Stimulated activated CD4-positive, alpha-beta T cell treated with anti-CD3 and anti-CD28 coated beads, Interleukin-12 subunit alpha, Interleukin-12 subunit beta, amount 100 ng/mL, for 24 hours (primary cell): Measurements from ENCODE around the gene CCDC7.
"Not testable (repeated sequence)": the region's sequence is repeated elsewhere in the genome, so short reads cannot be mapped to it uniquely, and the experiment has no call there.

ENCODE experiments used
- DNase-seq, 2 experiments: peaks; one replicate each; pipeline ENCODE4 v3.0.0-alpha.2; 2020; ENCODE audit warnings: low read depth in 2 of 2

Gene CCDC7

DNA sequence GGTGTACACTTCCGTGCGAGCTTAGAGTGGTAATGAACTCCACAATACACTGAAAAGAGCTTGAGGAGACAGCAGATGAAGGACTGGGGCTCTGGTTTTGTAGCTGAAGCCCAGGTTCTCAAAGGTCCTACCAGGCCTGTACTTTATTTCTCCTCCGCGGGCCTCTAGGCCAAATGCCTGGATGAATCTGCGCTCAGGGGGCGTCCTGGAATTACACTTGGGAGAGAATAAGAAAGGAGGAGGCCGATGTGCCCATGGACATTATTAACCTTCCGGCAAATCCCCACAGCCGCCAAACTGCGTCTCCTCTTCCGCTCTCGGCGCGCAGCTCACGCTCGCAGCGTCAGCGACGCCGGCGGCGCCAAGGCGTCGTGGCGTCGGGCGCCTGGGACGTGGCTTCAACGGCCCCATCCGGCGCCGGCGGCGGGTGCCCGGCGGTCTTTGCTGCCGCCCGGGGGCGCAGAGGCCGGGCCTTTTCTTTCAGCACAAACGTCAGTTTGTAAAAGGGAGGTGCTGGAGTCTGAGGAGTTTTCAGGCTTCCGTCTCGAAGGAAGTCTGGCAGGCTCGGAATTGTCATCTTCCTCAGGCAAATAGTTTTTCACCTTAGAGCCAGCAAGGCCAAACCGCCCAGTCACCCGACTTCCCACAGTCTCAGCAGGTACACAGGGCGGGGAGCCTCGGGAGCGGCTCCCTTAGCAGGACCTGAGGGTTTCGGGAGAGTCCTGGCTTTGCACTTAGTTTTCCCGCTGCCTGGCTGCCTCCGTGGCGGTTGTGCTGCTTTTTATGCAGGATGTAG lies at the start of gene CCDC7:
TSS of gene CCDC7 (plus strand) at position 401 of the 796 bp plus-strand sequence. CDS start 5,503 bp downstream, outside the sequence.
- peak; percentile 69 to 70 for DNase-seq

DNA sequence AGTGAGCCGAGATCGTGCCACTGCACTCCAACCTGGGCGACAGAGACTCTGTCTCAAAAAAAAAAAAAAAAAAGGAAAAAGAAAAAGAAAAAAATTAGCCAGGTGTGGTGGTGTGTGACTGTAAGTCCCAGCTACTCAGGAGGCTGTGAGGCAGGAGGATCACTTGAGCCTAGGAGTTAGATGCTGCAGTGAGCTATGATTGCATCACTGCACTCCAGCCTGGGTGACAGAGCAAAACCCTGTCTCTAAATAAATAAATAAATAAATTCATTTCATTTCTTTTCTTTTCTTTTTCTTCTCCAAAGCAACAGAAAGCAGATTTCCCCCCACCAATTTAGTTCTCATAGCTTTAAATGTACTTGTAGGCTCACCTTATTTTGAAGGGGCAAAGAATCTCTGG lies 48.8 kb upstream of the CCDC7 start:
- not testable (repeated sequence) for DNase-seq

GRCh38 chr10:32399720-32400119 lies 46.2 kb upstream of the CCDC7 start:
- not testable (repeated sequence) for DNase-seq

- no peak for DNase-seq
Measured at GRCh38 chr10:32400961-32401360, 45.0 kb upstream of the CCDC7 start.

DNA sequence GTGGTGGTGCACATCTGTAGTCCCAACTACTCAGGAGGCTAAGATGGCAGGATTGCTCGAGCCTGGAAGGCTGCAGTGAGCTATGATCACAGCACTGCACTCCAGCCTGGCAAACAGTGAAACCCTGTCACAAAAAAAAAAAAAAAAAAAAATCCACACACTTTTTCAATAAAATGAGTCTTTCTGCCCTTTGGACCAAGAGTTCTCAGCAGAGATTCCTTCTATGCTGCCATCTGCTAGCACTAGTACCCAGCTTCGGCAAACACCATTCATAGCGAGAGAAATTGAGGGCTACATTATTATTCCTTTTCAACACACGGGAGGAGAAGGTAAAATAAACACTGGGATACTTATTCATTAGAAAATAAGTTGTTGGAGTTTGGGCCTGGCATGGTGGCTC lies 43.4 kb upstream of the CCDC7 start:
- DNase-seq, result no peak

DNA sequence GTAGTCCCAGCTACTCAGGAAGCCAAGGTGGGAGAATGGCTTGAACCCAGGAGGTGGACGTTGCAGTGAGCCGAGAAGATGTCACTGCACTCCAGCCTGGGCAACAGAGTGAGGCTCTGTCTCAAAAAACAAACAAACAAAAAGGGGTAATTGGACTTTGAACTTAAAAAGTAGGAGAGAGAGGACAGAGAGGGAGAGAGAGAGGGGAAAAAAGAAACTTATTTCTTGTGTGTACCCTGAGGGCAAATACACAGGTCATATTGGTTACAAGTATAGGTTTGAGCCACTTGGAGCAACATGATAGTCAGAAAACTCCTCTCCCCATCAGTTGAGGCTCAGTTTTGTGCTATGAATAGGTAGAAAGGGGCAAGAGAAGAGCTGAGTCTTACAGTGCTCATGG lies 42.8 kb upstream of the CCDC7 start:
- DNase-seq, result no peak

- no peak for DNase-seq
Measured at GRCh38 chr10:32408690-32409089, 37.2 kb upstream of the CCDC7 start.

DNA sequence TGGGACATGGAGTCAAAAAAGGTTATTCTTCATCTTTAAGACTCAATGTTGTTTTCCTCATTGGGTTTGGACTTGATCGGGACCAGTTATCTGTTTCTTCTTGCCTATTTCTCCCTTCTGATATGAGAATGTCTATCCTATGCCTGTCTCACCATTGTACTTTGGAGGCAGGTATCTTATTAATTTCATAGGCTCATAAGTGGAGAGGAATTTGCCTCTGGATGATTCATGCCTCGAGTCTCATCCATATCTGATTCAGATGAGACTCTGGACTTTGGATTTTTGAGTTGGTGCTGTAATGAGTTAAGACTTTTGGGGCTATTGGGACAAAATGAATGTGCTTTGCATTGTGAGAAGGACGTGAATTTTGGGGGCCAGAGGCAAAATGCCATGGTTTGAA lies 36.2 kb upstream of the CCDC7 start:
- DNase-seq, result no peak

- no peak for DNase-seq
Measured at GRCh38 chr10:32410569-32410968, 35.4 kb upstream of the CCDC7 start.

DNA sequence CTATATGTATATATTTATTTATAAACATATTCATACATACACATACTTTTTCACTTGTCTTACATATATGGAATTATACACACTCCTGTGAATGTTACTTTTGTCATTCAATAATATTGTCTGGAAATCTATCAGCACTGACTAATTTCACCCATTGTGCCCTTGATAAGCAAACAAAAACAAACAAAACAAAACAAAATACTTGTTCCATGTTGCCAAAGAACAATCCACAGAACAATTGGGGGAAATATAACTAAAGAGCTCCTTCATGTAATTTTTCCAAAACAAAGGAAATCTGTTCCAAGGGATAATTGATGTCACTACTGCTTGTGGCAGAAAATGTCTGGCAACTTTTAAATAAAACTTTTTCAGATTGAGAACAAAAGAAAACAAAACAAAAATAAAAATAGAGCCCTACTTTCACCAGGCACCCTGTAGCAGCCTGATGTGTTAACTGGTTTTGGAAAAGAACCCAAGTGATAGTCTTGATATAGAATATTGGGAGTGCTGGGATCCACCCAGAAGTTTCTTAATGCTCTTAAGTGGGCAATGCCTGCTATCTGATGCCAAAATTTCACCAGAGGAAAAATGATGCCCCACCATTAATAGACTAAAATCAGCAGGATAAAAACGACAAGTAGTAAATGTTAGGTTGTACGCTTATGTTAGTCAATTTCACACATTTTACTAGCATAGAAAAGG lies 34.0 kb upstream of the CCDC7 start:
- no peak for DNase-seq

DNA sequence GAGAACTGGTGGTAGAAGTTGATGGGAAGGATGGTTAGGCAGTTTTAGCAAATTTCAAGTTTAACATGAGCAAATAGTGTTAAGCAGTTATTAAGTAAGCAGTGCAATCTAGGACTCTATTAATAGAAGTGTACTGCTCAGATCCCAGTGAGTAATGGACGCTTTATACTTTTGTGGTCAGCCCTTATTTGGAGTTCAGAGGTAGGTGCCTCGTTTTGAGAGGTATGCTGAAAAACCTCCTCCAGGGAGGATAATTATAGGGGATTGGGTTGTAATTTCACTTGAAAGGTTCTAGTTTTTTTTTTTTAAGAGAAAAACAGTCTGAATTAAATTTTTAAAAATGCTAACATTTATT lies 33.5 kb upstream of the CCDC7 start:
- no peak for DNase-seq

DNA sequence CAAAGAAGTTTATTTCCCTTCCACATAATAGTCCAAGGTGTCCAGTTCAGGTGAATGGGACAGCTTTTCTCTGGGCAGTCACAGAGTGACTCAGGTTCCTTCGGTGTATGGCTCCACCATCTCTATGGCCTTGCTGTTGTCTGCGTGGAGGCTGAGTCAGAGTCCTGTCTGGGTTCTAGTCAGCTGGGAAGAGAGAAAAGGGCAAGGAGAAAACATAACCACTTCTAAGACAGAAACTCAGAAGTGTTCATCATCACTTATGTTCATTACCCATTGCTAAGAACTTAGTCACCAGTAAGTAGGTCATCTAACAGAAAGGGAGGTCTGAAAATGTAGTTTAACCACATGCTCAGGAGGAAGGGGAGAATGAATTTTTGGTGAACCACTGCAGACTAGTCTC lies 32.4 kb upstream of the CCDC7 start:
- peak; percentile 9 to 41 for DNase-seq

- no peak for DNase-seq
Measured at GRCh38 chr10:32415361-32415760, 30.6 kb upstream of the CCDC7 start.

- DNase-seq, result no peak
Measured at GRCh38 chr10:32417911-32418547, 27.9 kb upstream of the CCDC7 start.

DNA sequence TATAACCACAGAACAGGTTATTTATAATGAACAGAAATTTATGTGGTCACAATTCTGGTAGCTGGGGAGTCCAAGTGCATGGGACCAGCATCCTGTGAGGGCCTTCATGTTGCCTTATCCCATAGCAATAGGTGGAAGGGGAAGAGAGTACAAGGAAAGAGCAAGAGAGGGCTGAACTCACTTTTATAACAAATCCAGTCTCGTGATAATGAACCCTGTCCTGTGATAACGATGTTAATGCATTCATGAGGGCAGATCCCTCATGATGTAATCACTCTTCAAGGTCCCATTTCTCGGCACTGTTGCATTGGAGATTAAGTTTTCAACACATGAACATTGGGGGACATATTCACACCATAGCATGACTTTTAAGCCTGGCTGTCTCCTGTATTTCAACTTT lies 27.4 kb upstream of the CCDC7 start:
- no peak for DNase-seq

- no peak for DNase-seq
Measured at GRCh38 chr10:32419615-32420014, 26.3 kb upstream of the CCDC7 start.

GRCh38 chr10:32426186-32426585 lies 19.8 kb upstream of the CCDC7 start:
- DNase-seq, result no peak

- no peak for DNase-seq
Measured at GRCh38 chr10:32433542-32433941, 12.4 kb upstream of the CCDC7 start.

DNA sequence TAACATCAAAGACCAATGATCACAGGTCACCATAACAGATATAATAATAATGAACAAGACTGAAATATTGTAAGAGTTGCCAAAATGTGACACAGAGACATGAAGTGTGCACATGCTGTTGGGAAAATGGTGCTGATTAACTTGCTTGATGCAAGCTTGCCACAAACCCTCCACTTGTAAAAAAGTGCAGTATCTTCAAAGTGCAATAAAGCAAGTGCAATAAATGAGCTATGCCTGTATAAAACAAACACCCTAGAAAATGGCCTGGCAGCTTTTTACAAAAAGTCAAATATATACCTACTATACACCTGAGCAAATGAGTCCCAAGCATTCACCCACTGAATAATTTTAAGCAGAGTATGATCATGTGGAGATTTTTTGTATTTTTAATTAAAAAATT lies 9.7 kb upstream of the CCDC7 start:
- DNase-seq, result no peak

DNA sequence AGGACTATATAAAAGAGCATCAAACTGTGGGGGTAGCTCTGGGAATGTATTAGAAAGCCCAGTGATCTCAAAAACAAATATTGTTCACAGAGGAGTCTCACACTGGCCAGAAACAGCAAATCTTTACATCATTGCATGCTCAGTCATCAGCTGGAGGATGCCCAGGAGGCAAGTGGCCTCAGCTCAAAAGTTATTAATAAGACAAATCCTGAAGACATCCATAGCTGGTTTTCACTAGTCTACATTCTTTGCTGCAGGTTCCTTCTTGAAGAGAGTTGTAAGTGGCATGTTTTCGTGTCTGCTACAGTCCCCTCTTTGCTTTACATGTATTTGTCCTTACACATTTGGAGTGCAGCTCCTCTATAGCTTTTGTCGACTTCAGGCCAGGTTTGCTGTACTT lies 8.6 kb upstream of the CCDC7 start:
- no peak for DNase-seq

DNA sequence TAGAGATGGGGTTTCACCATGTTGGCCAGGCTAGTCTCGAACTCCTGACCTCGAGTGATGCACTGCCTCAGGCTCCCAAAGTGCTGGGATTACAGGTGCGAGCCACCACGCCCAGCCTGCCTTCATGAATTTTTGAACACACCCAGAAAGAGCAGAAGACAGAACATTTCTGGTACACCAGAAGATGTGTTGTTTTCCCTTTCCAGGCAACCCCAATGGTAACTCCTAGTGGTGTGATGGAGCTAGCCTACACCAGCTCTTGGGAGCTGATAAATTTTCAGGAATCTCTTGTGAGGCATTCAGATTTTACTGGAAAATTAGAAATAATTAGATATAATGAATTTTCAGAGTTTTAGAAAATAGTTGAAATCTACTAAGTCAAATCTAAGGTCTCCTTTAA lies 904 bp upstream of the CCDC7 start:
- DNase-seq, result no peak

DNA sequence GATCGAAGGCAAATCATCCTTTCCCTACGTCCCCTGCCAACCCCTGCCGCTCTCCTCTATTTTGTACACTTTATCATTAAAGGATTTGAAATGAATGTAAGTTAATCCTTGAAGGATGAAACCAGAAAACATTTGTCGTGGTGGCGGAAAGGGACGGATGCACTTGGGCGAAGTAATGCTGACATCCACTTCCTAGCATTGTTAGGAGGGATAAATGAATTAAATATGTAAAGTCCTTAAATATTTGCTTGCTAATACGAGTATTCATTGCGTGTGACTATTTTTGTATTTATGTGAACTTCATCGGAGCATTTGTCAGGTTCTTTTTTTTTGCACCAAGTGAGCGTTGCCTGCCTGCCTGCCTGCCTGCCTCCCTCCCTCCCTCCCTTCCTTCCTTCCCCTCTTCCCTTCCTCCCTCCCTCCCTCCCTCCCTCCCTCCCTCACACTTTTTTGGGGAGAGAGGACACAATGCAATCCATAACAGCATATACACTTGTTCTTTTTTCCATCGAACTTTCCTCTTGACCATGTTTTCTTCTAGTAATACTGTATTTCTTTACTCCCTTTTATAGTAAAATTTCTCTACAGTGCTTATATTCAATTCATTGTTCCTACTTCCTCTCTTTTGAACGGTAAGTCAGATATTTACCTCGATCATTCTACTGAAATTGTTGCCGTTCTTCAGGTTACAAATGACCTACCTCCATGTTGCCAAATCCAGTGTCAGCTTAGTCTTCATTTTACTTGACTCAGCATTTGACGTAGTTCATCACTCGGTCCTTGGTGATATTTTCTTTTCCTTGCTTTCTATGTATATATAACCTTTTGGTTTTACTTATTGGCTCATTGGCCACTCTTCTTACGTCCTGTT lies 831 bp downstream of the CCDC7 start:
- DNase-seq, result peak in 1 of 2 experiments; percentile 3
